ELR (cell line): ENCODE data around the gene TUBB4B.
A peak's percentile ranks its signal among the peaks of the same experiment; 100 is the strongest.

Experiments used
- DNase-seq: peaks from one replicate; pipeline ENCODE4 v3.0.0-alpha.2; 2015; ENCODE audit warnings: low read depth

TUBB4B gene

GRCh38 chr9:137240841-137241489 lies at the start of gene TUBB4B:
Gene TUBB4B (plus strand): TSS chr9:137241287. CDS start chr9:137241361, 74 bp downstream.
- peak; percentile 100 for DNase-seq

GRCh38 chr9:137191691-137192447 lies 49.2 kb upstream of the TUBB4B start:
- no peak for DNase-seq

GRCh38 chr9:137192448-137192780 lies 48.7 kb upstream of the TUBB4B start:
- DNase-seq = no peak

GRCh38 chr9:137192859-137193258 lies 48.2 kb upstream of the TUBB4B start:
- DNase-seq = no peak

GRCh38 chr9:137193771-137194170 lies 47.3 kb upstream of the TUBB4B start:
- DNase-seq = no peak

GRCh38 chr9:137194388-137194787 lies 46.7 kb upstream of the TUBB4B start:
- no peak for DNase-seq

GRCh38 chr9:137194909-137195308 lies 46.2 kb upstream of the TUBB4B start:
- DNase-seq = no peak

GRCh38 chr9:137195525-137196220 lies 45.4 kb upstream of the TUBB4B start:
- no peak for DNase-seq

- no peak for DNase-seq
Measured at GRCh38 chr9:137198051-137198901, 42.8 kb upstream of the TUBB4B start.

GRCh38 chr9:137198902-137199283 lies 42.2 kb upstream of the TUBB4B start:
- no peak for DNase-seq

GRCh38 chr9:137199411-137200121 lies 41.5 kb upstream of the TUBB4B start:
- DNase-seq = peak; percentile 40

- DNase-seq = peak; percentile 100
Measured at GRCh38 chr9:137200311-137201204, 40.5 kb upstream of the TUBB4B start, which contains the start of gene TPRN. Gene TPRN (minus strand): TSS chr9:137200741. CDS start chr9:137200711, 30 bp downstream.

- DNase-seq = no peak
Measured at GRCh38 chr9:137201205-137201868, 39.8 kb upstream of the TUBB4B start.

GRCh38 chr9:137202966-137203365 lies 38.1 kb upstream of the TUBB4B start:
- DNase-seq = no peak

- DNase-seq = no peak
Measured at GRCh38 chr9:137204731-137205125, 36.4 kb upstream of the TUBB4B start.

GRCh38 chr9:137205126-137206069 lies 35.7 kb upstream of the TUBB4B start, which contains the start of the genes NDOR1 and TMEM203:
Gene NDOR1 (plus strand): TSS chr9:137205700. CDS start chr9:137205778, 78 bp downstream.
Gene TMEM203 (minus strand): TSS chr9:137205648. CDS start chr9:137205414, 234 bp downstream.
- peak; percentile 89 for DNase-seq

- DNase-seq = no peak
Measured at GRCh38 chr9:137206602-137207001, 34.5 kb upstream of the TUBB4B start.

- no peak for DNase-seq
Measured at GRCh38 chr9:137211532-137211931, 29.6 kb upstream of the TUBB4B start.
